Measurements from ENCODE around the gene PLXNA4. TPM values are rescaled to one million over a fixed set of nuclear protein-coding genes. Genes with fewer than 3 reads are reported as not detected.

The PLXNA4 gene
- total RNA-seq, 1 donor from 2014 or later = 21.7 TPM

DNA sequence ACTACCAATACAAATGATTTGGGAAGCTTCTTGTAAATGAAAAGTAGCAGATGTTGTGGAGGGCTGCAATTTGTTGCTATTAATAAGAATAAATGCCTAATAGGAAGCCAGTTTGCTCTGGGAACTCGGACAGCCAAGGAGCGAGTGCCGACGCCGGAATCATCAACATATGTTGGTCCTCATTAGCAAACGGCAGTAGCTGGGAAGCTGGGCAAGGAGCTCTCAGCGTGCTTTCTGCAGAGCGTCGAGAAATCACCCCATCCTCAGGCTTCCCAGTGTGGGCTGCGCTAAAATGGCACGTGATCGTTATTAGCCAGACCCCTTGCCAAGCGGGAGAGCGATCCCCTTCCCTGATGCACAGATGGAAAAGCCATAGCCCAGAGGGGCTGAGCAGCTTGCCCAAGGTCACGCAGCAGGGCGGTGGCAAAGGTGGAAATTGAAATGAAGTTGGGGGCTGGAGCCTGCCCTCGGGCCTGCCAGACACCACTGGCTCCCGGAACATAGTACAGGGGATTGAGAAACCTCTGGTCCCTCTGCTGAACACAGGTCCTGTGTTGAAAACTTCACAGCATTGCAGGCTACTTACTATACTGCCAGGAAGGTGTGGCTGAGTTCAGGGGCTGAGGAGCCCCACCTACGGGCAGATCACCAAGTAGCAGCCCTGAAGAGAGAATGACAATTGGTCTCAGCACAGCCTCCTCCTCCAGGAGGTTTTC lies 326.9 kb downstream of the PLXNA4 start:
- Mint-ChIP-seq H3K27me3 (ENCODE audit: low read depth) (no peaks in the 10 kb centered on the region), H3K4me3 (no peak overlapping the region), H3K9me3 (peaks cover 2% of the 10 kb centered on the region), H3K36me3 (ENCODE audit: low read depth) (no peaks in the 10 kb centered on the region), H3K27ac (ENCODE audit: unreplicated experiment) (no peak overlapping the region), H3K4me1 (peaks cover 24% of the 10 kb centered on the region)
- TF ChIP-seq, protein P1, sequence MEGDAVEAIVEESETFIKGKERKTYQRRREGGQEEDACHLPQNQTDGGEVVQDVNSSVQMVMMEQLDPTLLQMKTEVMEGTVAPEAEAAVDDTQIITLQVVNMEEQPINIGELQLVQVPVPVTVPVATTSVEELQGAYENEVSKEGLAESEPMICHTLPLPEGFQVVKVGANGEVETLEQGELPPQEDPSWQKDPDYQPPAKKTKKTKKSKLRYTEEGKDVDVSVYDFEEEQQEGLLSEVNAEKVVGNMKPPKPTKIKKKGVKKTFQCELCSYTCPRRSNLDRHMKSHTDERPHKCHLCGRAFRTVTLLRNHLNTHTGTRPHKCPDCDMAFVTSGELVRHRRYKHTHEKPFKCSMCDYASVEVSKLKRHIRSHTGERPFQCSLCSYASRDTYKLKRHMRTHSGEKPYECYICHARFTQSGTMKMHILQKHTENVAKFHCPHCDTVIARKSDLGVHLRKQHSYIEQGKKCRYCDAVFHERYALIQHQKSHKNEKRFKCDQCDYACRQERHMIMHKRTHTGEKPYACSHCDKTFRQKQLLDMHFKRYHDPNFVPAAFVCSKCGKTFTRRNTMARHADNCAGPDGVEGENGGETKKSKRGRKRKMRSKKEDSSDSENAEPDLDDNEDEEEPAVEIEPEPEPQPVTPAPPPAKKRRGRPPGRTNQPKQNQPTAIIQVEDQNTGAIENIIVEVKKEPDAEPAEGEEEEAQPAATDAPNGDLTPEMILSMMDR (conservative IDR thresholded peaks at IDR 0.05) = peak; percentile 53
- no peak for DNase-seq (ENCODE audit: low read depth, low spot score)

DNA sequence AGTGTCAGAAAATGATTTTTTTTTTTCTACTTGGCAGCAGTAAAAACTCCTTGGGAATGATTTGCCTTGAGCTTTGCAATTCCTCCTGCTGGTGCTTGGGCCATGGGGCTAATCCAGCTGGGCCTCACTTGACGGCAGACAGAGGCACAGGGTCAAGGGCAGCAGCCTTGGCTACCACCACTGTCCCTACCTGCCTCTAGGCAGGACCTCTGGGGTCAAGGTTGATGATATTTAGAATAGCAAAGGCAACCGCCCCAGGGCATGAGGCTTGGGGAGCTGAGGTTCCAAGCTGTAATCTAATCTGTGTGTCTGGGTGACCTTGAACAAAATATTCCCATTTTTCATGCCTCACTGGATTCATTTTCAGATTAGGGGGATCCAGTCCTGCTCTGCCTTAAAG lies 327.4 kb downstream of the PLXNA4 start:
- no peak for DNase-seq (ENCODE audit: low read depth, low spot score)
- Mint-ChIP-seq H3K9me3 (peaks cover 2% of the 10 kb centered on the region), H3K27ac (ENCODE audit: unreplicated experiment) (no peak overlapping the region), H3K27me3 (ENCODE audit: low read depth) (no peaks in the 10 kb centered on the region), H3K4me1 (peaks cover 24% of the 10 kb centered on the region), H3K36me3 (ENCODE audit: low read depth) (no peaks in the 10 kb centered on the region), H3K4me3 (no peak overlapping the region)
- TF ChIP-seq, protein P1 (conservative IDR thresholded peaks at IDR 0.05) = no peak

DNA sequence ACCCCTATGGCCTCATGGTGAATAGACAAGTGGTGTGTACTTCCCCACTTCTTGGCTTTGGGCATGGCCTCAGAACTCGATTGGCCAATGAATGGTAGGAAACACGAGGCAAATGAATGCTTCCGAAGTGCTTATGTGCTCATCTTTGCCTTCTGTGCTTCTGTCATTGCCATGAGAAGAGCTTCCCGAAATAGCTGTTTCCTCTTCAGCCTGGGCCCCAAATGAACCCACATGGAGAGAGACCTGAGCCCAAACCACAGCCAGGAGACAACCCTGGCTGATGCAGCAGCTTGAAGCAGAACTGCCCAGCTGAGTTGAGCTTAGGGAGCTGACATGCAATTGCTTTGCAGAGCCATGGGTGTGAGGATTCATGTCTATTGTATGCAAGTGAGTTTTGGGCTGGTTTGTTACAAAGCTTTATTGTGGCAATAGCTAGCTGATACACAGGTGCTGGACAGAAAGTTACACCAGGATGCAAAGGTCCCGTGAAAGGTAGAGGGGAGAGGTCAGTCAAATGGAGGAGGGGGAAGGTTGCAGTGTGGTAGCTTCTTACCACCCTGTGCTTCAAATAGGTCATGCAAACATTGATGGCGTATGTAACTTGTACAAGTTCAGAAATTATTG lies 328.2 kb downstream of the PLXNA4 start:
- peaks cover 2% of the 10 kb centered on the region for H3K9me3 Mint-ChIP-seq
- no peak overlapping the region for H3K4me3 Mint-ChIP-seq
- no peak for DNase-seq (ENCODE audit: low read depth, low spot score)
- H3K27ac Mint-ChIP-seq (ENCODE audit: unreplicated experiment) = no peak overlapping the region
- TF ChIP-seq, protein P1 (conservative IDR thresholded peaks at IDR 0.05) = no peak
- no peaks in the 10 kb centered on the region for H3K27me3 Mint-ChIP-seq (ENCODE audit: low read depth)
- H3K4me1 Mint-ChIP-seq = peaks cover 24% of the 10 kb centered on the region
- no peaks in the 10 kb centered on the region for H3K36me3 Mint-ChIP-seq (ENCODE audit: low read depth)

DNA sequence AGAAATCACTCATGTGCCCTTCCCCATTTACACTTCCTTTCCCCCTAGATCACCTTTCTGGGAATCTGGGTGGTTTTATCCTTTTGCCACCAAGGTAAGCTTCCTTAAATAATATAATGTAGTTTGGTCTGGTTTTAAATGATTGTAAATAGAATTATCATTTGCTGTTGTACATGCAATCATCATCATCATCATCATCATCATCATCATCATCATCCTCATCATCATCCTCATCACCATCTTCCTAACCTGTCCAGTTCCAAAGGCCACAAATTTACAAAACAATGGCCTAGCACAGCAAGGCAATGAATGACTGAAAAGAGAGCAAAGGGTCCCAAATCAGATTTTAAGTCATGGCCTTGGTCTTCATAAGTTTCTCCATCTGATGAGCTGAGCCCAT lies 329.7 kb downstream of the PLXNA4 start:
- DNase-seq (ENCODE audit: low read depth, low spot score) = no peak
- Mint-ChIP-seq H3K27me3 (ENCODE audit: low read depth) (no peaks in the 10 kb centered on the region), H3K4me3 (no peak overlapping the region), H3K36me3 (ENCODE audit: low read depth) (no peaks in the 10 kb centered on the region), H3K27ac (ENCODE audit: unreplicated experiment) (no peak overlapping the region), H3K9me3 (peaks cover 2% of the 10 kb centered on the region), H3K4me1 (peaks cover 20% of the 10 kb centered on the region)
- TF ChIP-seq, protein P1 (conservative IDR thresholded peaks at IDR 0.05) = no peak

DNA sequence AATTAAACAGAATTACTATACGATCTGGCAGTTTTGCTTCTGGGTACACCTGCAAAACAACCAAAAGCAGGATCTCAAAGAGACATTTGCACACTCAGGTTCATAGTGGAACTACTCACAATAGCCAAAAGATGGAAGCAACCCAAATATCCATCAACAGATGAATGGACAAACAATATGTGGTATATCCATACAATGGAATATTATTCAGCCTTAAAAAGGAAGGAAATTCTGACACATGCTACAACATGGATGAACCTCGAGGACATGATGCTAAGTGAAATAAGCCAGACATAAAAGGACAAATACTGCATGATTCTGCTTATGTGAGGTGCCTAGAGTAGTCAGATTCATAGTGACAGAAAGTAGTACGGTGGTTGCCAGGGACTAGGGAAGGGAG lies 330.7 kb downstream of the PLXNA4 start:
- no peak overlapping the region for H3K4me3 Mint-ChIP-seq
- TF ChIP-seq, protein P1 (conservative IDR thresholded peaks at IDR 0.05) = no peak
- H3K27me3 Mint-ChIP-seq (ENCODE audit: low read depth) = no peaks in the 10 kb centered on the region
- H3K9me3 Mint-ChIP-seq = peaks cover 2% of the 10 kb centered on the region
- no peaks in the 10 kb centered on the region for H3K36me3 Mint-ChIP-seq (ENCODE audit: low read depth)
- no peak for DNase-seq (ENCODE audit: low read depth, low spot score)
- no peak overlapping the region for H3K27ac Mint-ChIP-seq (ENCODE audit: unreplicated experiment)
- H3K4me1 Mint-ChIP-seq = peaks cover 10% of the 10 kb centered on the region
